GM23338 (cell line): ENCODE results near the gene PTGDR2. TPM values are rescaled to one million over a fixed set of nuclear protein-coding genes. Genes with fewer than 3 reads are reported as not detected.
A peak's percentile ranks its signal among the peaks of the same experiment; 100 is the strongest.

Source experiments
- ATAC-seq: fragments of 200-7000 bp; cut with Tn5 transposase; 3 replicates; pipeline ENCODE4 v1.9.1; 2020
- DNase-seq: peaks from one replicate; pipeline ENCODE4 v3.0.0-alpha.2; 2015; ENCODE audit warnings: low spot score
- H2AFZ ChIP-seq: fragments of 200-600 bp; sonication (generic); 2 replicates; pipeline ENCODE4 v1.8.0; 2016; ENCODE audit warnings: antibody characterized with exemption, mild to moderate bottlenecking, moderate library complexity
- H3F3A ChIP-seq: fragments of 200-600 bp; sonication (generic); replicated peaks from 2 replicates; pipeline ENCODE4 v1.8.0; 2017; ENCODE audit warnings: antibody characterized with exemption, mixed run types, low read depth
- H3K27ac ChIP-seq: fragments of 200-600 bp; sonication (generic); 2 replicates; pipeline ENCODE4 v1.6.1; 2016; ENCODE audit warnings: low read depth
- H3K27me3 ChIP-seq: fragments of 200-600 bp; sonication (generic); 2 replicates; pipeline ENCODE4 v1.8.0; 2016; ENCODE audit warnings: mild to moderate bottlenecking, mixed run types, moderate library complexity; ENCODE audit not compliant: insufficient read depth
- H3K36me3 ChIP-seq: fragments of 200-600 bp; sonication (generic); 2 replicates; pipeline ENCODE4 v1.8.0; 2016; ENCODE audit warnings: mild to moderate bottlenecking; ENCODE audit not compliant: insufficient read depth
- H3K4me1 ChIP-seq: fragments of 200-600 bp; sonication (generic); 2 replicates; pipeline ENCODE4 v1.8.0; 2016; ENCODE audit warnings: mild to moderate bottlenecking, moderate library complexity; ENCODE audit not compliant: insufficient read depth
- H3K4me2 ChIP-seq: fragments of 200-600 bp; sonication (generic); 2 replicates; pipeline ENCODE4 v1.7.1; 2017; ENCODE audit warnings: mixed run types
- H3K4me3 ChIP-seq: fragments of 200-600 bp; sonication (generic); 2 replicates; pipeline ENCODE4 v1.6.1; 2016; ENCODE audit warnings: mixed run types
- H3K79me2 ChIP-seq: fragments of 200-600 bp; sonication (generic); replicated peaks from 2 replicates; pipeline ENCODE4 v1.8.0; 2017; ENCODE audit warnings: mild to moderate bottlenecking; ENCODE audit not compliant: insufficient read depth
- H3K9me2 ChIP-seq: fragments of 200-600 bp; sonication (generic); 2 replicates; pipeline ENCODE4 v1.8.0; 2017; ENCODE audit not compliant: insufficient read depth
- H4K20me1 ChIP-seq: fragments of 200-600 bp; sonication (generic); replicated peaks from 2 replicates; pipeline ENCODE4 v1.8.0; 2017; ENCODE audit warnings: mild to moderate bottlenecking; ENCODE audit not compliant: insufficient read depth
- H3K27ac Mint-ChIP-seq: 2 replicates; pipeline ENCODE4 v1.8.0; 2020; ENCODE audit warnings: inconsistent platforms, mild to moderate bottlenecking, moderate library complexity, mixed read lengths
- H3K27me3 Mint-ChIP-seq: 3 replicates; pipeline ENCODE4 v1.8.0; 2022; ENCODE audit warnings: low read depth, mild to moderate bottlenecking, moderate library complexity, mixed read lengths, inconsistent platforms; ENCODE audit not compliant: insufficient read depth, poor library complexity
- H3K36me3 Mint-ChIP-seq: 3 replicates; pipeline ENCODE4 v1.8.0; 2021; ENCODE audit warnings: low read depth, mild to moderate bottlenecking, inconsistent platforms, moderate library complexity, mixed read lengths
- H3K4me1 Mint-ChIP-seq: 3 replicates; pipeline ENCODE4 v1.8.0; 2020; ENCODE audit warnings: mild to moderate bottlenecking, inconsistent platforms, mixed read lengths
- H3K4me3 Mint-ChIP-seq: 3 replicates; pipeline ENCODE4 v1.8.0; 2021; ENCODE audit warnings: moderate library complexity, mild to moderate bottlenecking, inconsistent platforms, mixed read lengths
- H3K9me3 Mint-ChIP-seq: 3 replicates; pipeline ENCODE4 v1.8.0; 2020; ENCODE audit warnings: moderate library complexity, mild to moderate bottlenecking, inconsistent platforms, mixed read lengths
- EZH2phosphoT487 ChIP-seq: fragments of 200-600 bp; sonication (generic); IDR thresholded peaks from one replicate; pipeline ENCODE4 v1.8.1; 2018; ENCODE audit warnings: antibody characterized with exemption; ENCODE audit not compliant: unreplicated experiment
- JUNB ChIP-seq: IDR thresholded peaks from one replicate; pipeline ENCODE4 v1.6.1; 2016; ENCODE audit warnings: antibody characterized with exemption; ENCODE audit not compliant: unreplicated experiment
- NANOG ChIP-seq: IDR thresholded peaks from 2 replicates; pipeline ENCODE4 v1.6.1; 2016; ENCODE audit warnings: antibody characterized with exemption, borderline replicate concordance
- POLR2AphosphoS5 ChIP-seq: IDR thresholded peaks from 2 replicates; pipeline ENCODE4 v1.6.1; 2016; ENCODE audit warnings: antibody characterized with exemption, low read depth
- STAT1 ChIP-seq: IDR thresholded peaks from one replicate; pipeline ENCODE4 v1.6.1; 2016; ENCODE audit warnings: antibody characterized with exemption; ENCODE audit not compliant: unreplicated experiment
- ZNF114 ChIP-seq: fragments of 250-450 bp; sonication (Bioruptor Pico); IDR thresholded peaks from 2 replicates; pipeline ENCODE4 v1.5.0; 2020; ENCODE audit warnings: mild to moderate bottlenecking, moderate library complexity
- ZNF331 ChIP-seq: fragments of 250-450 bp; sonication (Bioruptor Pico); IDR thresholded peaks from 2 replicates; pipeline ENCODE4 v1.5.0; 2020; ENCODE audit warnings: low read depth, mild to moderate bottlenecking, moderate library complexity
- polyA plus RNA-seq: library from polyadenylated mRNA; unstranded; fragments of >200 nt; fragmentation: Nextera tagmentation; extraction: Ambion mirVana; gene quantifications from 2 replicates; pipeline ENCODE4 v1.2.1, GENCODE V29; 2016
- total RNA-seq: library from RNA; depleted of rRNA; stranded (reverse); fragments of >200 nt; shearing (Covaris generic); gene quantifications from 2 replicates; pipeline ENCODE4 v1.2.3, GENCODE V29; 2014
- TF ChIP-seq, protein P1 (sequence below): IDR thresholded peaks from one replicate; pipeline ENCODE4 v1.6.1; 2018; ENCODE audit warnings: antibody characterized with exemption; ENCODE audit not compliant: unreplicated experiment
- TF ChIP-seq, protein P2 (sequence below), 2 experiments: fragments of 200-600 bp in 1 of 2; sonication (generic) in 1 of 2; conservative IDR thresholded peaks; 2 replicates each; pipeline versions ENCODE4 v1.5.1 to v1.6.1; 2016 to 2017; ENCODE audit warnings: antibody characterized with exemption in 2 of 2, low read depth in 2 of 2, mild to moderate bottlenecking in 2 of 2, moderate library complexity in 1 of 2

The PTGDR2 gene
- total and polyA plus RNA-seq, 2 experiments from 2014 or later: 0.24 to 0.73 TPM

- H3K27me3 ChIP-seq: no peaks in the 10 kb centered on the region
- no peak overlapping the region for H3K4me2 ChIP-seq
- Mint-ChIP-seq H3K4me1 (peaks cover 7% of the 10 kb centered on the region), H3K27me3 (no peaks in the 10 kb centered on the region), H3K27ac (no peak overlapping the region), H3K36me3 (peaks cover 86% of the 10 kb centered on the region), H3K4me3 (no peak overlapping the region), H3K9me3 (no peaks in the 10 kb centered on the region)
- no peaks in the 10 kb centered on the region; the same call in 1 of the 2 replicates for H3F3A ChIP-seq
- peaks cover 3% of the 10 kb centered on the region for H3K4me1 ChIP-seq
- no peaks in the 10 kb centered on the region for H3K9me2 ChIP-seq
- H3K27ac ChIP-seq: no peak overlapping the region
- H3K36me3 ChIP-seq: peaks cover 48% of the 10 kb centered on the region
- peaks cover 36% of the 10 kb centered on the region for H4K20me1 ChIP-seq
- H2AFZ ChIP-seq: no peak overlapping the region
- H3K4me3 ChIP-seq: no peak overlapping the region
- TF ChIP-seq NANOG: no peak
- TF ChIP-seq ZNF114: no peak
- no peak for TF ChIP-seq EZH2phosphoT487
- TF ChIP-seq ZNF331: no peak
- TF ChIP-seq, protein P1, sequence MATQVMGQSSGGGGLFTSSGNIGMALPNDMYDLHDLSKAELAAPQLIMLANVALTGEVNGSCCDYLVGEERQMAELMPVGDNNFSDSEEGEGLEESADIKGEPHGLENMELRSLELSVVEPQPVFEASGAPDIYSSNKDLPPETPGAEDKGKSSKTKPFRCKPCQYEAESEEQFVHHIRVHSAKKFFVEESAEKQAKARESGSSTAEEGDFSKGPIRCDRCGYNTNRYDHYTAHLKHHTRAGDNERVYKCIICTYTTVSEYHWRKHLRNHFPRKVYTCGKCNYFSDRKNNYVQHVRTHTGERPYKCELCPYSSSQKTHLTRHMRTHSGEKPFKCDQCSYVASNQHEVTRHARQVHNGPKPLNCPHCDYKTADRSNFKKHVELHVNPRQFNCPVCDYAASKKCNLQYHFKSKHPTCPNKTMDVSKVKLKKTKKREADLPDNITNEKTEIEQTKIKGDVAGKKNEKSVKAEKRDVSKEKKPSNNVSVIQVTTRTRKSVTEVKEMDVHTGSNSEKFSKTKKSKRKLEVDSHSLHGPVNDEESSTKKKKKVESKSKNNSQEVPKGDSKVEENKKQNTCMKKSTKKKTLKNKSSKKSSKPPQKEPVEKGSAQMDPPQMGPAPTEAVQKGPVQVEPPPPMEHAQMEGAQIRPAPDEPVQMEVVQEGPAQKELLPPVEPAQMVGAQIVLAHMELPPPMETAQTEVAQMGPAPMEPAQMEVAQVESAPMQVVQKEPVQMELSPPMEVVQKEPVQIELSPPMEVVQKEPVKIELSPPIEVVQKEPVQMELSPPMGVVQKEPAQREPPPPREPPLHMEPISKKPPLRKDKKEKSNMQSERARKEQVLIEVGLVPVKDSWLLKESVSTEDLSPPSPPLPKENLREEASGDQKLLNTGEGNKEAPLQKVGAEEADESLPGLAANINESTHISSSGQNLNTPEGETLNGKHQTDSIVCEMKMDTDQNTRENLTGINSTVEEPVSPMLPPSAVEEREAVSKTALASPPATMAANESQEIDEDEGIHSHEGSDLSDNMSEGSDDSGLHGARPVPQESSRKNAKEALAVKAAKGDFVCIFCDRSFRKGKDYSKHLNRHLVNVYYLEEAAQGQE: no peak
- TF ChIP-seq STAT1: no peak
- TF ChIP-seq JUNB: no peak
- TF ChIP-seq POLR2AphosphoS5: no peak
- TF ChIP-seq, protein P2, sequence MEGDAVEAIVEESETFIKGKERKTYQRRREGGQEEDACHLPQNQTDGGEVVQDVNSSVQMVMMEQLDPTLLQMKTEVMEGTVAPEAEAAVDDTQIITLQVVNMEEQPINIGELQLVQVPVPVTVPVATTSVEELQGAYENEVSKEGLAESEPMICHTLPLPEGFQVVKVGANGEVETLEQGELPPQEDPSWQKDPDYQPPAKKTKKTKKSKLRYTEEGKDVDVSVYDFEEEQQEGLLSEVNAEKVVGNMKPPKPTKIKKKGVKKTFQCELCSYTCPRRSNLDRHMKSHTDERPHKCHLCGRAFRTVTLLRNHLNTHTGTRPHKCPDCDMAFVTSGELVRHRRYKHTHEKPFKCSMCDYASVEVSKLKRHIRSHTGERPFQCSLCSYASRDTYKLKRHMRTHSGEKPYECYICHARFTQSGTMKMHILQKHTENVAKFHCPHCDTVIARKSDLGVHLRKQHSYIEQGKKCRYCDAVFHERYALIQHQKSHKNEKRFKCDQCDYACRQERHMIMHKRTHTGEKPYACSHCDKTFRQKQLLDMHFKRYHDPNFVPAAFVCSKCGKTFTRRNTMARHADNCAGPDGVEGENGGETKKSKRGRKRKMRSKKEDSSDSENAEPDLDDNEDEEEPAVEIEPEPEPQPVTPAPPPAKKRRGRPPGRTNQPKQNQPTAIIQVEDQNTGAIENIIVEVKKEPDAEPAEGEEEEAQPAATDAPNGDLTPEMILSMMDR (conservative IDR thresholded peaks at IDR 0.05; ENCODE audit: low read depth in 2 of 2): no peak
- H3K79me2 ChIP-seq: peaks cover 27% of the 10 kb centered on the region
- DNase-seq (no peak), ATAC-seq (no peak)
These were observed 44.2 kb upstream of the PTGDR2 start for GRCh38 chr11:60899977-60900376.

DNA sequence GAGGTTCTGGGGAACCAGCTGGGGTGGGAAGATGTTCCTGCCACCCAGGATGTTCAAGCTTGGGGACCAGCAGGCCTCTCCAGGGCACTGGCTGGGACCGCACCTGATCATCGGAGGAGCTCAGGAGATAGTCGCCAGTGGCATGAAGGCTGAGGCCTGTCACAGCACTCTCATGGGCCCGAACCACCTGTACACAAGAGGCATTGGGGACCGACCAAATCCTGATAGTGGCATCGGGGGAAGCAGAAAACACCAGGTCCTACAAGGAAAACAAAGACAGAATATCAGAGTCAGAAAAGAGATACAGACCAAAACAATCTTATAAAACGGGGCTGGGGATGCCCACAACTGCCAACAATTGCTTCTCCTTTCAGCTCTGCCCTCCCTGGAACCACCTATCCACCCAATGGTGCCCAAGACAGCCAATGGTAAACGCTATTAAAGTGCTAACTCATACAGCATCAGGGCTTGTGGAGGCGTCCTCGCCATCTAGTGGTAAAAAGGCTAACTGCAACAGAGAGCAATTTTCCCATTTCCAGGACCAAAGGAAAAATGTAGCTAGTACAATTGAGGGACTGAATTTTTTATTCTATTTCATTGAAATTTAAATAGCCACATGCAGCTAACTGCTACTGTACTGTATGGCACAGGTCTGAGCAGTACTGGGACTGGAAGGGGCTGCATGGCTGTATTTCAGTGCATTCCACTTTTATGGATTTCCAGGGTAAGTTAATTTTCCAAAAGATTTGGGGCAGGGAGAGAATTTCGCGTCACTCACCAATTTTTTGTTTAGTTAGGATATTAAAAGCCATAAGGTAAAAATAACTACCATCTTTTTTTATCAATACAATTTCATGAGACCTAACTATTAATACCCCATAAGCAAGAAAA is 43.5 kb upstream of the PTGDR2 start:
- peaks cover 30% of the 10 kb centered on the region for H4K20me1 ChIP-seq
- DNase-seq (peak; percentile 74), ATAC-seq (peak; percentile 89)
- Mint-ChIP-seq H3K4me3 (no peak overlapping the region), H3K27me3 (no peaks in the 10 kb centered on the region), H3K9me3 (no peaks in the 10 kb centered on the region), H3K27ac (peak overlapping the region; percentile 95), H3K36me3 (peaks cover 93% of the 10 kb centered on the region), H3K4me1 (peaks cover 4% of the 10 kb centered on the region)
- H3K4me2 ChIP-seq: no peak overlapping the region
- no peak overlapping the region for H3K4me3 ChIP-seq
- H3K36me3 ChIP-seq: peaks cover 54% of the 10 kb centered on the region
- H3K9me2 ChIP-seq: no peaks in the 10 kb centered on the region
- H3K27me3 ChIP-seq: no peaks in the 10 kb centered on the region
- H3K4me1 ChIP-seq: no peaks in the 10 kb centered on the region
- no peak overlapping the region for H2AFZ ChIP-seq
- H3K79me2 ChIP-seq: peaks cover 20% of the 10 kb centered on the region
- TF ChIP-seq STAT1: no peak
- TF ChIP-seq, protein P2 (conservative IDR thresholded peaks at IDR 0.05; ENCODE audit: low read depth in 2 of 2): peak; percentile 83 to 94
- 0 out of 2 replicates have a peak overlapping the region, but pooled peaks have one; percentile 9 for H3K27ac ChIP-seq
- H3F3A ChIP-seq: no peaks in the 10 kb centered on the region
